Measurements from ENCODE around the gene ZSWIM5. TPM values are rescaled to one million over a fixed set of nuclear protein-coding genes. Genes with fewer than 3 reads are reported as not detected.

Gene ZSWIM5
- polyA plus RNA-seq, 1 donor (not counting 4 experiments of a cell fraction or from before 2014, with no cell fraction given), result 0.03 TPM

DNA sequence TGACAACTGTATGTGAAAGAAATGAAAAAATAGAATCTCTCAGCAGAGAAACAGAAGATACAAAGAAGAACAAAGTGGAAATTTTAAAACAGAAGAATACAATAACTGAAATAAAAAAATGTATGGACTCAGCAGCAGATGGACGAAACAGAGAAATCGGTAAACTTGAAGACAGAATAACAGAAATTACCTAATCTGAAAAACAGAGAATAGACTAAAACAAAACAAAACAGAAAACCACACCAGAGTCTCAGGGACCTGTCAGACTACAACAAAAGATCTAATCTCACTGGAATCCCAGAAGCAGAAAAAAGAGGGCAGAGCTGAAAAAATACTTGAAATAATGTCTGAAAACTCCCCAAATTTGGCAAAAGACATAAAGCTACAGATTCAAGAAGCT lies 83.0 kb downstream of the ZSWIM5 start:
- Histone ChIP-seq H3K4me2 (ENCODE audit: control insufficient read depth, extremely low read depth, insufficient read depth, low read depth, low read length) (no peak overlapping the region), H3K9ac (ENCODE audit: control insufficient read depth, extremely low read depth, insufficient read depth, low read length) (no peak overlapping the region), H3K27me3 (ENCODE audit: control insufficient read depth, extremely low read depth, insufficient read depth, low read length) (peaks cover 5% of the 10 kb centered on the region), H3K9me3 (ENCODE audit: control insufficient read depth, low read depth, low read length) (no peaks in the 10 kb centered on the region), H3K79me2 (ENCODE audit: control insufficient read depth, insufficient read depth, low read length) (no peaks in the 10 kb centered on the region), H3K4me1 (ENCODE audit: control insufficient read depth, extremely low read depth, insufficient read depth, low read length) (no peaks in the 10 kb centered on the region), H3K4me3 (ENCODE audit: control insufficient read depth in 2 of 3, extremely low read depth in 1 of 3, insufficient read depth in 2 of 3, low read depth in 1 of 3, low read length in 3 of 3) (no peak overlapping the region), H3K36me3 (ENCODE audit: control insufficient read depth in 2 of 2, extremely low read depth in 1 of 2, insufficient read depth in 2 of 2, low read length in 2 of 2) (no peaks in the 10 kb centered on the region), H3K27ac (ENCODE audit: control insufficient read depth, insufficient read depth, low read length) (no peak overlapping the region), H4K20me1 (ENCODE audit: control insufficient read depth, extremely low read depth, insufficient read depth, low read length) (no peaks in the 10 kb centered on the region), H2AFZ (ENCODE audit: control insufficient read depth, low read length) (no peak overlapping the region), H3K9me1 (ENCODE audit: control insufficient read depth, extremely low read depth, insufficient read depth, low read length) (no peaks in the 10 kb centered on the region)
- DNase-seq (ENCODE audit: low read depth, low spot score), result no peak
- FAIRE-seq, result no peak
- dilution Hi-C loops (cut with MboI; ENCODE audit: extremely low pct_ligation_motif_present, low sequenced_read_pairs), result no loop called here
- no peak for TF ChIP-seq EZH2 (IDR thresholded peaks at IDR 0.05; ENCODE audit: low read length)
- TF ChIP-seq, protein P1, sequence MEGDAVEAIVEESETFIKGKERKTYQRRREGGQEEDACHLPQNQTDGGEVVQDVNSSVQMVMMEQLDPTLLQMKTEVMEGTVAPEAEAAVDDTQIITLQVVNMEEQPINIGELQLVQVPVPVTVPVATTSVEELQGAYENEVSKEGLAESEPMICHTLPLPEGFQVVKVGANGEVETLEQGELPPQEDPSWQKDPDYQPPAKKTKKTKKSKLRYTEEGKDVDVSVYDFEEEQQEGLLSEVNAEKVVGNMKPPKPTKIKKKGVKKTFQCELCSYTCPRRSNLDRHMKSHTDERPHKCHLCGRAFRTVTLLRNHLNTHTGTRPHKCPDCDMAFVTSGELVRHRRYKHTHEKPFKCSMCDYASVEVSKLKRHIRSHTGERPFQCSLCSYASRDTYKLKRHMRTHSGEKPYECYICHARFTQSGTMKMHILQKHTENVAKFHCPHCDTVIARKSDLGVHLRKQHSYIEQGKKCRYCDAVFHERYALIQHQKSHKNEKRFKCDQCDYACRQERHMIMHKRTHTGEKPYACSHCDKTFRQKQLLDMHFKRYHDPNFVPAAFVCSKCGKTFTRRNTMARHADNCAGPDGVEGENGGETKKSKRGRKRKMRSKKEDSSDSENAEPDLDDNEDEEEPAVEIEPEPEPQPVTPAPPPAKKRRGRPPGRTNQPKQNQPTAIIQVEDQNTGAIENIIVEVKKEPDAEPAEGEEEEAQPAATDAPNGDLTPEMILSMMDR (optimal IDR thresholded peaks at IDR 0.05 in 1 of 3, IDR thresholded peaks at IDR 0.05 in 1 of 3, conservative IDR thresholded peaks at IDR 0.05 in 1 of 3; ENCODE audit: extremely low read depth in 1 of 3, insufficient read depth in 2 of 3, low read length in 3 of 3), result no peak

GRCh38 chr1:45122724-45123123 lies 83.7 kb downstream of the ZSWIM5 start:
- no peak for TF ChIP-seq EZH2 (IDR thresholded peaks at IDR 0.05; ENCODE audit: low read length)
- TF ChIP-seq, protein P1 (optimal IDR thresholded peaks at IDR 0.05 in 1 of 3, IDR thresholded peaks at IDR 0.05 in 1 of 3, conservative IDR thresholded peaks at IDR 0.05 in 1 of 3; ENCODE audit: extremely low read depth in 1 of 3, insufficient read depth in 2 of 3, low read length in 3 of 3), result no peak
- no peak for FAIRE-seq
- H4K20me1 ChIP-seq (ENCODE audit: control insufficient read depth, extremely low read depth, insufficient read depth, low read length), result no peaks in the 10 kb centered on the region

More at GRCh38 chr1:45122724-45123123, 83.7 kb downstream of the ZSWIM5 start:
- Histone ChIP-seq H3K9me1 (ENCODE audit: control insufficient read depth, extremely low read depth, insufficient read depth, low read length) (no peaks in the 10 kb centered on the region), H3K79me2 (ENCODE audit: control insufficient read depth, insufficient read depth, low read length) (no peaks in the 10 kb centered on the region), H2AFZ (ENCODE audit: control insufficient read depth, low read length) (no peak overlapping the region), H3K36me3 (ENCODE audit: control insufficient read depth in 2 of 2, extremely low read depth in 1 of 2, insufficient read depth in 2 of 2, low read length in 2 of 2) (no peaks in the 10 kb centered on the region), H3K27ac (ENCODE audit: control insufficient read depth, insufficient read depth, low read length) (no peak overlapping the region), H3K4me3 (ENCODE audit: control insufficient read depth in 2 of 3, extremely low read depth in 1 of 3, insufficient read depth in 2 of 3, low read depth in 1 of 3, low read length in 3 of 3) (no peak overlapping the region), H3K9ac (ENCODE audit: control insufficient read depth, extremely low read depth, insufficient read depth, low read length) (no peak overlapping the region), H3K4me2 (ENCODE audit: control insufficient read depth, extremely low read depth, insufficient read depth, low read depth, low read length) (no peak overlapping the region), H3K4me1 (ENCODE audit: control insufficient read depth, extremely low read depth, insufficient read depth, low read length) (no peaks in the 10 kb centered on the region), H3K27me3 (ENCODE audit: control insufficient read depth, extremely low read depth, insufficient read depth, low read length) (peaks cover 5% of the 10 kb centered on the region), H3K9me3 (ENCODE audit: control insufficient read depth, low read depth, low read length) (no peaks in the 10 kb centered on the region)
- dilution Hi-C loops (cut with MboI; ENCODE audit: extremely low pct_ligation_motif_present, low sequenced_read_pairs), result no loop called here
- no peak for DNase-seq (ENCODE audit: low read depth, low spot score)

Data from keratinocyte (primary cell).